Measurements from ENCODE around the gene CACNA1F. TPM values are rescaled to one million over a fixed set of nuclear protein-coding genes. Genes with fewer than 3 reads are reported as not detected.

Gene CACNA1F
- 0.05 and 0.13 TPM in 2 replicates for total RNA-seq

DNA sequence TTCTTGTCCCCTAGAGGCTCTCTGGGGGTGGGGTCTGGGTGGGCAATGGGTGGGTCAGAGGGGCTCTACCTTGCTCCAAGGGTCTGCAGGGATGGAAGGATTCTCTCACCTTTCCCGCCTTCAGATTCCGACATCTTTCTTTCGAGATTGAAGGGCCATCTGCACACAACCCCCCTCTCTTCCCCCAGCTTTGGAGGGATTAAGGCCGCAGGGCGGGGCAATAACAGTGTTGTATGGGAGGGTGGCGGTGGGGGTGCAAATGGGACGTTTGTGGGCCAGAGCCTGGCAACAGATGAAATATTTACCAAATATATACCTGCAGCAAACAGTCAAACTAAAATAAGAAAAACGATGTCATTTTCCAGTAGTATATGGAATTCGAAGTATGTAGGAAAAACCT, at the start of gene CACNA1F:
Gene CACNA1F, minus strand, starts transcription at position 165 of the 400 bp plus-strand sequence. Its CDS starts 31 bp downstream, at position 134.
- peak within 1 kb of the TSS; percentile 6 for H3K27ac Mint-ChIP-seq
- no peaks in the 10 kb centered on the region for H3K27me3 Mint-ChIP-seq (ENCODE audit: insufficient read depth)
- peaks cover 6% of the 10 kb centered on the region for H3K36me3 Mint-ChIP-seq (ENCODE audit: low read depth)
- intact Hi-C loops (cut with micrococcal nuclease): no loop called here
- H3K4me3 Mint-ChIP-seq: peak within 1 kb of the TSS; percentile 48
- DNase-seq (ENCODE audit: low spot score): no peak
- peaks cover 23% of the 10 kb centered on the region for H3K4me1 Mint-ChIP-seq (ENCODE audit: low read depth)
- no peaks in the 10 kb centered on the region for H3K9me3 Mint-ChIP-seq

DNA sequence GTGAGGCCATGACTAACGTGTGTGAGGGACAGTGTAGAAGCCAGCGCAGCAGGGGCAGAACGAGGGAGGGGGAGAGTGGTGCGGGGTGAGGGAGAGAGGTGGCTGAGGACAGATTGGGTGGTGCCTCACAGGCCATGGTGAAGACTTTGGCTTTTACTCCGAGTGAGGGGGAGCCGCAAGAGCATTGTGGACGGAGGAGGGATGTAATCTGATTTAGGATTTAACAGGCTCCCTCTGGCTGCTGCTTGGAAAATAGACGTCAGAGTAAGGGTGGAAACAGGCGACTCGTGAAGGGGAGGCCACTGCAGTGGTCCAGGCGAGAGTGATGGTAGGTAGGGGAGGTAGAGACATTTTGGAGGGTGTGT, 49.5 kb upstream of the CACNA1F start:
- intact Hi-C loops (cut with micrococcal nuclease): no loop called here

DNA sequence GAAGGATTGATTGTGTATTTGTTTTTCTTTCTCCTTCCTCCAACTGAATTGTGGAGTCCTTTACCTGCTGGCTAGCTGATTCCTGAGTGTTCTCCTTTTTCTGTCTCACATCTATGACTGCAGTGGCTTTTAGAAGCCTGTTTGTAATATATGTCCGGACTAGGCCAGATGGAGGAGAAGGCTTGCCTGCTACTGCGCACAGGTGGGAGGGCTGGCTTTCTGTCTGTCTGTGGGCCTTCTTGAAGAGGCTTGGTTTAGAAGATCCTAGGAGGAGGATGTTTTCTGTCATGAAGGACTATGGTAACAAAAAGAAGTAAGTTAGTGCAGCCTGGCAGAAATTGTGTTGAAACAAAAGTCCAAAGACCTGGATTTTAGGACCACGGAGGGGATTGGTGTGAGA, 44.9 kb upstream of the CACNA1F start:
- Mint-ChIP-seq H3K4me1 (ENCODE audit: low read depth) (peaks cover 61% of the 10 kb centered on the region), H3K27me3 (ENCODE audit: insufficient read depth) (no peaks in the 10 kb centered on the region), H3K36me3 (ENCODE audit: low read depth) (peaks cover 23% of the 10 kb centered on the region), H3K9me3 (no peaks in the 10 kb centered on the region), H3K4me3 (peak overlapping the region; percentile 59), H3K27ac (peak overlapping the region; percentile 93)
- no peak for DNase-seq (ENCODE audit: low spot score)
- intact Hi-C loops (cut with micrococcal nuclease): no loop called here

More for the DNA sequence above, 49.5 kb upstream of the CACNA1F start:
- peaks cover 29% of the 10 kb centered on the region for H3K4me1 Mint-ChIP-seq (ENCODE audit: low read depth)
- no peak overlapping the region for H3K27ac Mint-ChIP-seq
- no peak overlapping the region for H3K4me3 Mint-ChIP-seq
- peaks cover 9% of the 10 kb centered on the region for H3K36me3 Mint-ChIP-seq (ENCODE audit: low read depth)
- no peaks in the 10 kb centered on the region for H3K9me3 Mint-ChIP-seq
- no peak for DNase-seq (ENCODE audit: low spot score)
- no peaks in the 10 kb centered on the region for H3K27me3 Mint-ChIP-seq (ENCODE audit: insufficient read depth)

DNA sequence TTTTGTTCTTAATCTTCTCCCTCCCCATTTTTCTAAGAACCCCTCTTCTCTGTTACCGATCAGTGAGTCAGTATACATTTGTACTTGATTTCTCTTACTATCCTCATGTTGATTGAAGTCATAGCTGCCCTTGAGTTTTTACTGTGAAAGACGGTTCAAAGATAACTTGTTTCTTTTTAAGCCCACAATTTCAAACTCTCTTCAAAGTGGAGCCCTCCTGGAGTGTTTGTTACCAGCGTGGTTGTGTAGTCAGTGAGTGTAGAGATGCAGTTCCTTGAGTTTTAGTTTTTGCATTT, 44.3 kb upstream of the CACNA1F start:
- Mint-ChIP-seq H3K36me3 (ENCODE audit: low read depth) (peaks cover 19% of the 10 kb centered on the region), H3K27ac (peak overlapping the region; percentile 93), H3K9me3 (no peaks in the 10 kb centered on the region), H3K4me3 (peak overlapping the region; percentile 59), H3K27me3 (ENCODE audit: insufficient read depth) (no peaks in the 10 kb centered on the region), H3K4me1 (ENCODE audit: low read depth) (peaks cover 64% of the 10 kb centered on the region)
- intact Hi-C loops (cut with micrococcal nuclease): no loop called here
- DNase-seq (ENCODE audit: low spot score): no peak

DNA sequence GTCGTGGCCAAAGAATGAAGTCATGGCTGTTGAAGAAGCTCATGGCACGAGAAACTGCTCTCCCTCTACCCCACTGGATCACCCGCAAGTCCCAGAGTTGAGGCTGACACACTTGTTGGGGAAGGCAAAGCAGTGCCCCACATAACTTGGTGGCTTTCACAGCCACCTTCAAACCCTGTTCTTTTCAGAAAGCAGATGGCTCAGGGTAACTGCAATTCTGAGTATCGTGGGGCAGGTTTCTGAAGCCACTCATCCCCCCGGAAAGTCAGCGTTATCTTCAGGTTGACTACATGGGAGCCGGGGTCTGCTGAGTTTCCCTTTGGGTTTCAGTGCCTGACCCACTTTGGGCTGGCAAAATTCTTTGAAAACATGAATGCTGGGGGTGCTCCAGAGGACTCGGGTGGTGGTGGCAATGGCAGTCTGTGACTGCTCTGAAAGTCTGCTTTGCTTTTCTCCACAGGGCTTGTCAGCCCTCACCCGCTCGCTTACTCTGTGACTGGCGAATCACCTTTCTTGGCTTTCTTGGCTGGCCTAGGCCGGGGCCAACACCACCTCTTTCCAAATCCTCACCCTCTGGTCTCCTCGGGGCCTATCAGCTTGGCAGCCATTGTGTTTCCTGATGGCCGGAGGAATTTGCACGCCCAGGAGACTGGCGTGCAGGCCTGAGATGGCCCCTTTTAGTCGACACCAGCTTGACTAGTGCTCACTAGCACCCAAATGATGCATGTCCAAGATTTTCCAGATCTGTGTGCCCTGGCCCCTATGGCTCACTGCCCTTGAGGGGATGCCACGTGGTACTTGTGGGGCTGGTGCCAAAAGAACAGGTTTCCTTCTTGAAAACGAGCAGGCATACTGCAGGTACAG, 43.8 kb upstream of the CACNA1F start:
- no peaks in the 10 kb centered on the region for H3K27me3 Mint-ChIP-seq (ENCODE audit: insufficient read depth)
- peaks cover 66% of the 10 kb centered on the region for H3K4me1 Mint-ChIP-seq (ENCODE audit: low read depth)
- DNase-seq (ENCODE audit: low spot score): no peak
- H3K36me3 Mint-ChIP-seq (ENCODE audit: low read depth): peaks cover 18% of the 10 kb centered on the region
- intact Hi-C loops (cut with micrococcal nuclease): no loop called here
- H3K27ac Mint-ChIP-seq: peak overlapping the region; percentile 93
- no peaks in the 10 kb centered on the region for H3K9me3 Mint-ChIP-seq
- H3K4me3 Mint-ChIP-seq: peak overlapping the region; percentile 59

DNA sequence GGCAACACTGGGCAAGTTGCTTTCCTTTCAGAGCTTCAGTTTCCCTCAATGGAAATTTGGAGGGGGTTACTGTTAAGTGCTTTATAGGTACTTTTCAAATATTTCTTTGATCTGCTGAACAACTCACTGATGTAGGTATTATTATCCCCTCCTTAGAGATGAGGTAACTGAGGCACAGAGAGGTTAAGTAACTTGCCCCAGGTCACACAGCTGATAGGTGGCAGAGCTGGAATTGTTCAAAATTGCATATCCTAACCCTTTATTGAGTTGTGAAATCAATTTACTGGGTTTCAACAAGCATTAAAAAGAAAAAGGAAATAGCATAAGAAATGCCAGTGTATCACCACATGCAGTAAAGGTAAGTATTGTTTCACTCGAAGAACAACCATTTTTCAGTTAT, 43.1 kb upstream of the CACNA1F start:
- intact Hi-C loops (cut with micrococcal nuclease): no loop called here
- Mint-ChIP-seq H3K9me3 (no peaks in the 10 kb centered on the region), H3K27ac (peak overlapping the region; percentile 40), H3K36me3 (ENCODE audit: low read depth) (peaks cover 22% of the 10 kb centered on the region), H3K27me3 (ENCODE audit: insufficient read depth) (no peaks in the 10 kb centered on the region), H3K4me1 (ENCODE audit: low read depth) (peaks cover 70% of the 10 kb centered on the region), H3K4me3 (no peak overlapping the region)
- no peak for DNase-seq (ENCODE audit: low spot score)

DNA sequence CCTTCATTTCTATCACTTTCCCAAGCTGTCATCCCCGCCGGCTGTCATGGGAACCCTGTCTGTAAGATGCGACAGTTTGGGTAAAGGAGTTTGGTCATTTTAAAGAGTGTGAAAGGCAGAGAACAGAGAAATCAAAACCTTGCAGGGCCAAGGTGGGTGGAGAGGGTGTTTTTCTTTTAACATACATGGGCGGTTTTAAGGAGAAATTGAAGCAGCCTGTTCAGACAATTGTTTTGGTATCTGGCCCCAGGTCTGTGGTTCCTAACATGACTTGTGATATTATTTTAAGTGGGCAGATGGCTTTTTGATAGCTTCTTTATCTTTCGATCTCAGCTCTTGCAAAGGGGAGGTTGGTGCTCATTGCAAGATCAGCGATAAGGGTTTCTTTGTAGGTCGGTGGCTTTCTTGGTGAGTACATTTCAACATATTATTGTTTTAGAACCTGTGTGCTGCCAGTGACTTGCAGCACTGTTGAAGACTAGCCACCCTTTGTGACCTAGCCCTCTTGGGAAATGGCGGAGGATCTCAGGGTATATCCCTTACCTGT, 40.1 kb upstream of the CACNA1F start:
- intact Hi-C loops (cut with micrococcal nuclease): loop anchor here (1.0 to 5.0 kb wide), 4 partner anchors 11 to 471 kb away; partner anchors contain the start of gene HDAC6
- DNase-seq (ENCODE audit: low spot score): peak; percentile 23
- no peaks in the 10 kb centered on the region for H3K27me3 Mint-ChIP-seq (ENCODE audit: insufficient read depth)
- H3K4me3 Mint-ChIP-seq: peak overlapping the region; percentile 81
- H3K27ac Mint-ChIP-seq: peak overlapping the region; percentile 85
- peaks cover 27% of the 10 kb centered on the region for H3K36me3 Mint-ChIP-seq (ENCODE audit: low read depth)
- no peaks in the 10 kb centered on the region for H3K9me3 Mint-ChIP-seq
- H3K4me1 Mint-ChIP-seq (ENCODE audit: low read depth): peaks cover 71% of the 10 kb centered on the region

DNA sequence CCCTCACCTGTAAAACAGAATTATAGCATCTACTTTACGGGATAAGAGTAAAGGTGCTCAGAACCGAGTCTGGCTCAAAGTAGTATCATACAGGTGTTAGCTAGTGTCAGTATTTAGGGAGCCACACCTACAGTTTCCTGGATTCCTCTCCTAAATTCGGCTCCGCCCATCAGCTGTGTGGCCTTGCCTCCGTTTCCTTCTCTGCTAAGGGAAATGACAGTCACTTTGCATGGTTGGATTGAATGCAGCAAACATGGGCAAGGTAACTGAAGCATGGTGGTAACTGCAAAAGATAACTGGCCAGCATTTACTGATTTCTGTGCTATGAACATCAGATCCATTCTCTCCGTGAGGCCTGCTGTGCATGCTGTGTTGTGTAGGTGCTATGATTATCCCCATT, 39.3 kb upstream of the CACNA1F start:
- H3K36me3 Mint-ChIP-seq (ENCODE audit: low read depth): peaks cover 23% of the 10 kb centered on the region

DNA sequence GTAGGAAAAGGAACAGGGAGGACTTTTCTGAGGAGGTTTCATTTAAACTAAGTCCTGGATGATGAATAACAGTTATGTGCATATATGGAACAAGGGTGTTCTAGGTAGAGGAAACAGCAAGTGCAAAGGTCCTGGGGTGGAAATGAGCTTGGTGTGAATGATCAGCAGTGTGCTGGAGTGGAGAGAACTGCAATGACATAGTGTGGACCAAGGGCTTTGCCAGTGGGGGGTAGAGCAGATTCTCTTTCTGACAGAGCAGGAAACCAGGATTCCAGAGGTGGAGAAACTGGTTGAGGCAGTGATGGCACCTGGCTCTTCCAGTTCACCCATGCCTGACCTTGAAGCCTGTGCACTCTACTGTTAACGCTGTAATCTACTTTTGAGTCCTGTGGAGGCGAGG, 38.2 kb upstream of the CACNA1F start:
- H3K4me1 Mint-ChIP-seq (ENCODE audit: low read depth): peaks cover 67% of the 10 kb centered on the region
- no peak for DNase-seq (ENCODE audit: low spot score)
- intact Hi-C loops (cut with micrococcal nuclease): loop anchor here (5.0 kb wide), 3 partner anchors 169 to 469 kb away; partner anchors contain the start of gene HDAC6

More for the DNA sequence above, 39.3 kb upstream of the CACNA1F start:
- H3K4me1 Mint-ChIP-seq (ENCODE audit: low read depth): peaks cover 70% of the 10 kb centered on the region
- DNase-seq (ENCODE audit: low spot score): peak; percentile 19
- no peaks in the 10 kb centered on the region for H3K9me3 Mint-ChIP-seq
- H3K4me3 Mint-ChIP-seq: peak overlapping the region; percentile 81
- H3K27ac Mint-ChIP-seq: peak overlapping the region; percentile 85
- intact Hi-C loops (cut with micrococcal nuclease): loop anchor here (5.0 kb wide), 3 partner anchors 170 to 470 kb away; partner anchors contain the start of gene HDAC6
- H3K27me3 Mint-ChIP-seq (ENCODE audit: insufficient read depth): no peaks in the 10 kb centered on the region

DNA sequence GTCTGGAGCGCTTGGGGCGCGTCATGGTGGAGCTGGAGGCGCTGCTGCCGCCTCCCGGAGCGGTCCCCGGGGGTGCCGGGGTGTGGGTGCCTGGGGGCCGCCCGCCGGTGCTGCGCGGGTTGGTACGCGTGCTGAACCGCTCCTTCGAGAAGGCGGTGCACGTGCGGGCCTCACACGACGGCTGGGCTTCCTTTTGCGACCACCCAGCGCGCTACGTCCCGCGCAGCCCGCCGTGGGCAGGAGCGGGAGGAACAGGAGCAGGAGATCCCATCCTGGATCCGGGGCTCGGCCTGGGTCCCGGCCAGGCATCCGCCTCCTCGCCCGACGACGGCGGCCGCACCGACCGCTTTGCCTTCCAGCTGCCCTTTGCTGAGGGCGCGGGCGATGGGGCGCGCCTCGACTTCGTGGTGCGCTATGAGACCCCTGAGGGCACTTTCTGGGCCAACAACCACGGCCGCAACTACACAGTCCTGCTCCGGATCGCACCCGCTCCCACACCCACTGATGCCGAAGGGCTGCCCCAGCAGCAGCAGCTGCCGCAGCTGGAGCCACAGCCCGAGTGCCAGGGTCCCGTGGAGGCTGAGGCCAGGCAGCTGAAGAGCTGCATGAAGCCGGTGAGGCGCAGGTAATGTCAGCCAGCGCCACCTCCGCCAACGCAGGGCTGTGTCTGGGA, 37.2 kb upstream of the CACNA1F start:
- Mint-ChIP-seq H3K4me3 (peak overlapping the region; percentile 81), H3K27ac (peak overlapping the region; percentile 91), H3K27me3 (ENCODE audit: insufficient read depth) (no peaks in the 10 kb centered on the region), H3K36me3 (ENCODE audit: low read depth) (peaks cover 18% of the 10 kb centered on the region), H3K9me3 (no peaks in the 10 kb centered on the region), H3K4me1 (ENCODE audit: low read depth) (peaks cover 62% of the 10 kb centered on the region)
- intact Hi-C loops (cut with micrococcal nuclease): loop anchor here (5.0 kb wide), 3 partner anchors 168 to 468 kb away; partner anchors contain the start of gene HDAC6
- DNase-seq (ENCODE audit: low spot score): no peak

More for the DNA sequence above, 38.2 kb upstream of the CACNA1F start:
- peak overlapping the region; percentile 81 for H3K4me3 Mint-ChIP-seq
- H3K9me3 Mint-ChIP-seq: no peaks in the 10 kb centered on the region
- peak overlapping the region; percentile 91 for H3K27ac Mint-ChIP-seq
- no peaks in the 10 kb centered on the region for H3K27me3 Mint-ChIP-seq (ENCODE audit: insufficient read depth)
- peaks cover 20% of the 10 kb centered on the region for H3K36me3 Mint-ChIP-seq (ENCODE audit: low read depth)

DNA sequence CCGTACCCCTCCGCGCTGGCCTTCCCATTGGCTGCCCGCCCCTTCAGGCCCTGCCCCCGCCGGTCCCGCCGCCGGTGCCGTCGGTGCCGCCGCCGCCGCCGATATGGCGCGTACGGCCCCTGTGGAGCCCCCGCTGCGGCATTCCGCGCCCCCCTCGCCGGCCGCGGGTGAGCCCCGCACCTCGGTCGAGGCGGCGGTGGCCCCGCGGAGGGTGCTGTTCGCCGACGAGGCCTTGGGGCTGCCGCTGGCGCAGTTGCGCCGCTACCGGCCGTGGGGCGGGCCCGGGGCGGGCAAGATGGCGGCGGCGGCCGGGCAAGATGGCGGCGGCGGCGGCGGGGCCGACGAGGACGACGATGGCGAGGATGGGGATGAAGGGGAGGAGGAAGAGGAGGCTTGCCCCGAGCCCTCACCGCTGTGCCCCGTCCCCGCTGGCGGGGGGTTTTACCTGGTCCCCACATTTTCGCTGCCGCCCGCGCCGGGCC, 36.7 kb upstream of the CACNA1F start, which contains the start of gene PPP1R3F:
Gene PPP1R3F, plus strand, starts transcription at position 27 of the 482 bp plus-strand sequence. Its CDS starts 77 bp downstream, at position 104.
- DNase-seq (ENCODE audit: low spot score): no peak
- Mint-ChIP-seq H3K4me3 (peak within 1 kb of the TSS; percentile 91), H3K4me1 (ENCODE audit: low read depth) (peaks cover 60% of the 10 kb centered on the region), H3K27me3 (ENCODE audit: insufficient read depth) (no peaks in the 10 kb centered on the region), H3K9me3 (no peaks in the 10 kb centered on the region), H3K27ac (peak within 1 kb of the TSS; percentile 99), H3K36me3 (ENCODE audit: low read depth) (peaks cover 12% of the 10 kb centered on the region)
- intact Hi-C loops (cut with micrococcal nuclease): loop anchor here (1.0 to 10.0 kb wide), 14 partner anchors 35 to 533 kb away; partner anchors contain the start of genes CCDC22, GPKOW, GRIPAP1 and HDAC6

DNA sequence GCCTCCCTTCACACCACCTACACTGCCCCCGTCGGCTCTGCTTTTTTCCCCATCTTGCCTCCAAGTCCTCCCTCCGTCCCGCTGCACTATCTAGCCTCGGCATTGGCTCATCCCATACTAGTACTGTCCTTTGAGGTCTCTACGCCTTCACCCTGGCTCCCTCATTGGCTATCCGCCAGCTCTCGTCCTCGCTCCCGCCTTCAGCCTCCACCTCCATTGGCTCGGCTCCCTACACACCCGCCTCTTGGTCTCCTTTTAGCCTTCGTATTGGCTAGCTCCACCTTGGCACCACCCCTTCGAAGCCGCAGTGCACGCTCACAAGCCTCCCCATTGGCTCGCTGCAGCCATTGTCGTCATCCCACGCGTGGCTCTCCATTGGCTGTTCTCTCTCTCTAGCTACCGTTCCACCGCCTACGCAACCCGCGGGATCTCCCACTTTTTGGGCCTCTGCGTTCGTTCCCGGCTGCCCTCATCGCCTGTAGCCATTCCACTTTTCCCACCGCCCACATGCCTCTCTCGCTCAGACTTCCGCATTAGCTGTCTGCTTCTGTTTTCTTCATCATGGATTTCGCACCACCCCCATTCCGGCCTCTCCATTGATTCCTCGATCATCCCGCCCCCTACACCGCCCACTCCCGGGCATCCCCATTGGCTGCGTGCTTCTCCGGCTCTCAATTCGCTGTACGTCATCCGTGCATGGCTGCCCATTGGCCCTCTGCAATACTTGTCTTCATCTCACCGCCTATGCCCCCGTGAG, 36.0 kb upstream of the CACNA1F start:
- H3K36me3 Mint-ChIP-seq (ENCODE audit: low read depth): peaks cover 9% of the 10 kb centered on the region
- H3K4me1 Mint-ChIP-seq (ENCODE audit: low read depth): peaks cover 60% of the 10 kb centered on the region
- no peaks in the 10 kb centered on the region for H3K9me3 Mint-ChIP-seq

More for the DNA sequence above, 36.0 kb upstream of the CACNA1F start:
- peak; percentile 90 for DNase-seq (ENCODE audit: low spot score)
- H3K27me3 Mint-ChIP-seq (ENCODE audit: insufficient read depth): no peaks in the 10 kb centered on the region
- peak overlapping the region; percentile 99 for H3K27ac Mint-ChIP-seq
- peak overlapping the region; percentile 91 for H3K4me3 Mint-ChIP-seq
- intact Hi-C loops (cut with micrococcal nuclease): loop anchor here (1.0 to 10.0 kb wide), 11 partner anchors 34 to 532 kb away; partner anchors contain the start of genes CCDC22, GPKOW, GRIPAP1 and PIM2
